Kidney (tissue), 14 donors: ENCODE measurements around the gene TET3. TPM values are rescaled to one million over a fixed set of nuclear protein-coding genes. Genes with fewer than 3 reads are reported as not detected.

Experiments used
- DNase-seq, 5 donors: peaks; one replicate each; pipeline ENCODE4 v3.0.0-alpha.2; 2013 to 2020
- FAIRE-seq: peaks from 2 replicates; lab custom pipeline; 2012; peaks lifted over from hg19 to GRCh38; lab: Jason Lieb, UNC
- H3K27ac ChIP-seq, 2 donors: one replicate each; pipeline ENCODE4 v1.7.0; 2013; ENCODE audit warnings: low read depth in 2 of 2, low read length in 2 of 2, inconsistent platforms in 1 of 2
- H3K27me3 ChIP-seq: one replicate; pipeline ENCODE4 v1.7.1; 2013; ENCODE audit warnings: low read length, inconsistent platforms; ENCODE audit not compliant: control insufficient read depth, insufficient read depth
- H3K36me3 ChIP-seq, 3 donors: one replicate each; pipeline versions ENCODE4 v1.7.0 to v1.7.1; 2013; ENCODE audit warnings: low read length in 3 of 3, control low read depth in 1 of 3, inconsistent platforms in 1 of 3; ENCODE audit not compliant: insufficient read depth in 3 of 3, control insufficient read depth in 2 of 3
- H3K4me1 ChIP-seq, 3 donors: one replicate each; pipeline versions ENCODE4 v1.7.0 to v1.7.1; 2013; ENCODE audit warnings: low read length in 3 of 3, inconsistent platforms in 1 of 3, low read depth in 1 of 3; ENCODE audit not compliant: control insufficient read depth in 2 of 3, insufficient read depth in 2 of 3
- H3K4me3 ChIP-seq, 3 donors: one replicate each; pipeline versions ENCODE4 v1.7.0 to v1.8.1; 2013; ENCODE audit warnings: low read length in 3 of 3, control low read depth in 1 of 3, inconsistent platforms in 1 of 3
- H3K9ac ChIP-seq, 3 donors: one replicate each; pipeline versions ENCODE4 v1.7.0 to v1.7.1; 2013; ENCODE audit warnings: low read length in 3 of 3, control low read depth in 1 of 3, inconsistent platforms in 1 of 3
- H3K9me3 ChIP-seq, 3 donors: one replicate each; pipeline versions ENCODE4 v1.7.0 to v1.7.1; 2013; ENCODE audit warnings: low read length in 3 of 3, control low read depth in 1 of 3, inconsistent platforms in 1 of 3; ENCODE audit not compliant: control insufficient read depth in 2 of 3, insufficient read depth in 1 of 3
- intact Hi-C: fragments of 100-400 bp; cut with DNase I; formaldehyde crosslinking; loops from one replicate; pipeline ENCODE4 v1.11.1; 2022
- polyA plus RNA-seq: library from polyadenylated mRNA; stranded (reverse); fragments of 350-450 nt; fragmentation: Illumina TruSeq; extraction: RNeasy Lipid Tissue Mini Kit (QIAGEN cat#74804); gene quantifications from one replicate; pipeline ENCODE4 v1.2.3, GENCODE V29; 2014; ENCODE audit warnings: low read depth, low replicate concordance; ENCODE audit not compliant: insufficient read depth
- total RNA-seq: library from RNA; stranded (reverse); fragmentation: NEBNext Ultra II Directional; extraction: Animal tissue kit (Norgen Biotek cat#: 25700); gene quantifications from one replicate; pipeline ENCODE4 v1.2.1, GENCODE V29; 2021
- TF ChIP-seq, protein P1 (sequence below): IDR thresholded peaks from 3 replicates; pipeline ENCODE4 v1.5.1; 2012; ENCODE audit warnings: mild to moderate bottlenecking, moderate library complexity, borderline replicate concordance; ENCODE audit not compliant: insufficient read depth; ENCODE audit errors: extremely low read depth
- donor health status: control.
- donor health status: control.
- donor health status: control.
- donor health status: control.
- donor health status: control.
- donor health status: DM: yes; HTN: yes; CAD: no.
- donor health status: Normal renal cell carcinoma (clear cell type).

Gene TET3
- total and polyA plus RNA-seq, 2 donors from 2014 or later: 0.52 to 13.1 TPM

DNA sequence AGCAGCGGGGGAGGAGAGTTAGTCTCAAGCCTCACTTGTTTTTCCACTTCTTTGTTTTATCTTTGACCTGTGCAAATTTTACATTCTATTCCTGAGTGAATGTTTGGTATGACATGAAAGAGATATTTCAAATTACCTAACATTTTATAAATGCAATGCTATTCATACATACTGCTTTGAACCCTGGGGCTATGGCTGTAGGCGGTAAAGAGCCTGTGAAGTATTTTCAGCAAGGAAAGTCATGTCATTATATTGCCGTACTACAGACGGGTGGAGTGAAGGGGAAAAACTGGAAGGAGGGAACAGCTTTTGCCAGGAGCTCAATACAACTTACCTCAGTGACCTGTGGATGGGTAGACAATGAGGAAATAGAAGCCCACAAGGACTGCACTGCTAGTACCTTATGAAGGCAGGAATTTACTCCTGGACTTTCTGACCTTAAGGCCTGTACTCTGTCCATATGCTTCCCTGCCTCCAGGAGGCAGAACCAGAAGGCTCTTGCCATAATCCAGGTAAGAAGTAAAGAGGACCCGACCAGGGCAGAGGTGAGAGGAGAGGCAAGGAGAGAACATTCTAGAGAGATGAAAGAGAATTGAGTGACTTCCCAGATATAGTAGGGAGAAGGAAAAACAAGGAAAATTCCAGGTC, 28.4 kb upstream of the TET3 start:
- TF ChIP-seq, protein P1, sequence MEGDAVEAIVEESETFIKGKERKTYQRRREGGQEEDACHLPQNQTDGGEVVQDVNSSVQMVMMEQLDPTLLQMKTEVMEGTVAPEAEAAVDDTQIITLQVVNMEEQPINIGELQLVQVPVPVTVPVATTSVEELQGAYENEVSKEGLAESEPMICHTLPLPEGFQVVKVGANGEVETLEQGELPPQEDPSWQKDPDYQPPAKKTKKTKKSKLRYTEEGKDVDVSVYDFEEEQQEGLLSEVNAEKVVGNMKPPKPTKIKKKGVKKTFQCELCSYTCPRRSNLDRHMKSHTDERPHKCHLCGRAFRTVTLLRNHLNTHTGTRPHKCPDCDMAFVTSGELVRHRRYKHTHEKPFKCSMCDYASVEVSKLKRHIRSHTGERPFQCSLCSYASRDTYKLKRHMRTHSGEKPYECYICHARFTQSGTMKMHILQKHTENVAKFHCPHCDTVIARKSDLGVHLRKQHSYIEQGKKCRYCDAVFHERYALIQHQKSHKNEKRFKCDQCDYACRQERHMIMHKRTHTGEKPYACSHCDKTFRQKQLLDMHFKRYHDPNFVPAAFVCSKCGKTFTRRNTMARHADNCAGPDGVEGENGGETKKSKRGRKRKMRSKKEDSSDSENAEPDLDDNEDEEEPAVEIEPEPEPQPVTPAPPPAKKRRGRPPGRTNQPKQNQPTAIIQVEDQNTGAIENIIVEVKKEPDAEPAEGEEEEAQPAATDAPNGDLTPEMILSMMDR: no peak
- no peak for DNase-seq
- no peak overlapping the region for H3K4me3 ChIP-seq
- H3K27ac ChIP-seq: no peak overlapping the region
- no peak overlapping the region for H3K9ac ChIP-seq
- H3K36me3 ChIP-seq: peaks cover 2 to 51% (median 18%) of the 10 kb centered on the region in 3 donors
- H3K9me3 ChIP-seq: no peaks in the 10 kb centered on the region
- intact Hi-C loops: no loop called here
- FAIRE-seq: no peak
- H3K27me3 ChIP-seq: no peaks in the 10 kb centered on the region
- H3K4me1 ChIP-seq: peaks cover 0 to 2% (median 0%) of the 10 kb centered on the region in 3 donors

- Histone ChIP-seq H3K9ac (no peak overlapping the region), H3K4me1 (no peaks in the 10 kb centered on the region), H3K9me3 (no peaks in the 10 kb centered on the region), H3K27ac (no peak overlapping the region), H3K36me3 (peaks cover 0 to 27% (median 7%) of the 10 kb centered on the region in 3 donors), H3K4me3 (no peak overlapping the region), H3K27me3 (no peaks in the 10 kb centered on the region)
- DNase-seq: no peak
- no peak for FAIRE-seq
- TF ChIP-seq, protein P1: no peak
- intact Hi-C loops: no loop called here
These were observed 23.4 kb upstream of the TET3 start for GRCh38 chr2:73961274-73961673.

- H3K36me3 ChIP-seq: peaks cover 0 to 20% (median 7%) of the 10 kb centered on the region in 3 donors
- H3K9me3 ChIP-seq: no peaks in the 10 kb centered on the region
- FAIRE-seq (no peak), DNase-seq (no peak)
- no peaks in the 10 kb centered on the region for H3K4me1 ChIP-seq
- intact Hi-C loops: no loop called here
- TF ChIP-seq, protein P1: no peak
- no peak overlapping the region for H3K4me3 ChIP-seq
- no peak overlapping the region for H3K27ac ChIP-seq
- H3K9ac ChIP-seq: no peak overlapping the region
- H3K27me3 ChIP-seq: no peaks in the 10 kb centered on the region
These were observed 22.7 kb upstream of the TET3 start for GRCh38 chr2:73961823-73962615.
